Stimulated activated CD4-positive, alpha-beta T cell treated with anti-CD3 and anti-CD28 coated beads, Interleukin-1b, Interleukin-23, amount 100 ng/mL, for 24 hours (primary cell): Measurements from ENCODE around the gene ENOX1.

Experiments
- DNase-seq, 4 experiments: peaks; one replicate each; pipeline ENCODE4 v3.0.0-alpha.2; 2020; ENCODE audit warnings: low read depth in 4 of 4, low spot score in 1 of 4

Gene ENOX1

DNA sequence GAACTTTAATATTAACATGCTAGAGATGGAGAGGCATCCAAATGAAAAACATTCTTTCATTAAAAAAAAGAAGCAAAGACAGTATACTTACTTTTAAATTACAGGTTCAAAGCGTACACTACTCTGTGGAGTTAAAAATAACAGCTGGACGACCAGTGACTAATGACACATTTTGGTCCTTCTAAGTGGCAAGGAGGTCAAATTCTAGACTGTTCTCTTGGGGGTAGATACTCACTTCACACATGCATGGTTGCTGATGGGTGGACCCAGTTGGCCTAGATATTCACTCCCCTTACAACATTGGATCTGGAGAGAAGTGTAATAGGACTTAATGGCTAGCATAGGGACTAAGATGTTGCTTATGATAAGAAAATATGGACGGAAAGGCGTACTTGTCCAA is 461.1 kb downstream of the ENOX1 start:
- DNase-seq = no peak

DNA sequence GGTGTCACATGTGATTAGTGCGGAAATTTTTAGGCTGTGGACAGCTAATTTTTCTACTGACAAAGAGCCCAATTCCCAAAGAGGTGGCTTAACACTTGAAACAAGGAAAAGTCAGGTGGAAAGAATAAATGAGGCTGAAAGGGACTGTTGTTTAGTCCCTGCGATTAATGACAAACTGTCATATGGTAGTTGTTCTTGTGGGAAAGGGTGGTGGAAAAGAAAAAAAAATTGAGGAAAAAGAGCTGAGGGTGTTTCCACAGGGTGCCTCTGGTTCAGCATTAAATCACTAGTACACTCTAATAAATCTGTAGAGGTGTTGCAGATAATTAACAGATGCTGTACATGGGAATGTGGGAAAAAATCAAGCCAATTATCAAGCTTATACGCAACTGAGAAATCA is 462.6 kb downstream of the ENOX1 start:
- DNase-seq = no peak

DNA sequence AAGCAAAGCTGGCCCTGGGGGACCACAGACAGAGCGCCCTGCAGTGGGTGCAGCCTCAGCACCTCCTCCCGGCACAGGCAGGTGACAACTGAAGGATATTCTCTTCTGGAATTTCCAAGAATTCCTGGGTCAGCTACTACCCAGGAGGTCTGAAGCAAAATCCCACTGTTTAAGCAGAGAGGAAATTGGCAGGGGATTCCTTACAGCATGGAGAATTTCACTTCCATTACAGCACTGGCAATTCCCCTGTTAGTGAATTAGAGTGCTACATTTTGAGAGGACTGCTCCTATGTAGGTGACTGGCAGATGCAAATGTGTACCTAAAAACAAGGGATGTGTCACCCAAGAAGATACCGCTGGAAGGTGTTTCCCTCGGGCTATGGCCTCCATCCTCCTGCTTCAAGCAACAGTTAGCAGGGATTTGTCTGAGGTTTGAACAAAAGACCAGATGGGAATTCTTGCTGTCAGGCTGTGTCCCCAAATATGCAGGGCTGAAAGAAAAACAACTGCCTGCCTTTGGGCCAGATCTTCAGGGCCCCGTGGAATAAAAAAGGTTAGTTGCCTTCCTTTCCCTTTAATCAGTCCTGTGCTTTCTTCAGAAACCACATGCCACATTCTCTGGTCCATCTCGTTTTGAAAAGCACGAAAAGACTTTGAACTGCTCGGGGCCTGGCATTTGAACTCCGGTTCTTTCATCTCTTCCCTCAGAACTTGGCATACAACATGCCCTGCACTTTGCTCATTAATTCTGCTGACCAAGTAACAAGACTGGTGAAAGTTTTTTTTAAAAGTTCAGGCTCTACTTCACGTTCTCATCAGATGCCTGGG is 466.9 kb downstream of the ENOX1 start:
- DNase-seq = no peak

DNA sequence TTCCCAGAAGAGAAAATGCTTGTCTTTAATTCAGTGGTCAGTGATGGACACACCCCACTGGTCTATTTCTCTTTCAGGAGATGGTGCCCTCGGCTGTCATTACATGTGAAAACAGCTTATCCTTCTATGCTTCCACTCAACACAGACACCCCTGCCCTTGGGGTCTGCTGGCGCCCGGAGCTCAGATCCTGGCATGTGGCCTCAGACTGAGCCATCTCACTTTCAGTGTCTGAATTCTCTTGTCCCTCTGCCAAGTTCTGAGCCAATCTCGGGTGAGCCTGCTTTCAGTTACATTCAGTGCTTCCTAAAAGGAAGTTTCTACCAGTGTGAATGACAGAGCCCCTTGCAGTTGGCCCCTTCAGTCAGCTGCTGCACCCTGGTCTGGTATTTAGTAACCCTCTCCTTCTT is 469.8 kb downstream of the ENOX1 start:
- DNase-seq = no peak

DNA sequence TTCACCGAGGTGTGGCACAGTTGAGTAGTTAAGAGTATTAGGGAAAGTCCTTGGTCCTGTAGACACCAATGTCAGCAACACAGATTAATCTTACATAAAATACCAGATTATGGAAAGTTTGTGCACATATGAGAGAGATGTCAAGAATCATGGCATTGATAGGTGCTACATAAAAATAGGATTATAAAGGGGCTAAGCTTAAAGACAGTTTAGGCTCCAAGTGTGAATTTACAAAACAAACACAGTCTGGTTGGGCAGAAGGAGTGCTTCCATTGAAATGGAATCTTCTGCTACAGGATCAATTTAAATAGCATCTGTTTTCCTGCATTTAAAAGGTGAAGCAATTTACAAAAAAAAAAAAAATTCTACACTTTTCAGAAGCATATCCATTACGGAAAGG is 470.5 kb downstream of the ENOX1 start:
- DNase-seq = no peak

DNA sequence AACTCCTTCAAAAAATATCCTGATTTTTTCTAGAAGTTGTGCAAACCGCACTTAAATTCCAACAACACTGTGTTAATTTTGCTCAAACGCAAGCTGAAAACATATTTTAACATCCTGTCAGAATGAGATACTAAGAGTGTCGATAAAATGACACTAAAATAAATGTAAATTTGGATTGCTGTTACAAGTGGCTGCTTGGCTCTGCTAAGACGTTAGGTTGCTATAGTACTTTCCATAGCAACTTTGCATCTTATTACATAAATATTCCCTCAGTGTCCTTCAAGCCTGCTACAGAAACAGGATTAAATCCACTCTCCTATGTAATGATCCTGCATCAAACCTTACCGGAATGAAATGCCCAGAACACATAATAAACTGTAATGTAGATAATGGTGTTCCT is 471.2 kb downstream of the ENOX1 start:
- no peak for DNase-seq

DNA sequence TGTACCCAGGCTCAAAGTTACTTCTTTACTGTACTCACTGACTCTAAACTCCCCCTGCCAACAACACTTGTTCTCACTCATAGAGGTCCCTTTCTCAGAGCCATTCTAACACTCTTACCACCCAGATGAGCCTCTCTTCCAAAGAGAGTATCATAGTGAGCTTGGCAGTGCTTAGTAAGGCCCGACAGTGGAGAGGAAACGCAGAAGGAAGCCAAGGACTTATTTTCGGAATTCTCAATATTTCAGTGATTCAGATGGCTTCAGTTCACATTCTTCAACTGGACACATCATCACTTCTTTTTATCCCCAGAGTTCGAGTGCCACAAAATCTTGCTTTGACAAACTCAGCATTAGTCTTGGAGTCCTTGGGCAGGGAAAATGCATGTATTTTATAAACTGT is 477.5 kb downstream of the ENOX1 start:
- DNase-seq = no peak

DNA sequence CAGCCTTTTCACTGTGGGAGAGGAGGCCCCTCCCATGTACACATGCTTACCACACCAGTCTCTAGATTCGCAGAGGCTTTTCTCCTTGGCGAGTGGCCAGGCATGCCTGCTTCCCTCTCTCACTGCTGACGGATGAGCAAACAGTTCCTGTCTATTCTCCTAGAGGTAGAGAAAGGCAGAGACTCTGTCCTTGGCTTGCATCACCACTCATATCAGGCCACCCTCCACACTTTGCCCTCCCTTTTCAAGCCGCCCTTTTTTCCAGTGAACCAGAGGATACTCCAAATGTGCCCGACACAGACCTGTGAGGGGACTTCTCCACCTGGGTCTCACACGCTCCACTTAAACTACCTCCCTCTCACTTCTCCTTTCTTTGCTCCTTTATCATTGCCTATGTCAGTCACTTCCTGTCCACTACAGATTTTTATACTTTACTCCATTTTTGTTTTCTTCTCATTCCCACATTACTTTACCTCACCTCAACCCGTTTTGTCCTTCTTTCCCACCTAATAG is 478.8 kb downstream of the ENOX1 start:
- DNase-seq = no peak

DNA sequence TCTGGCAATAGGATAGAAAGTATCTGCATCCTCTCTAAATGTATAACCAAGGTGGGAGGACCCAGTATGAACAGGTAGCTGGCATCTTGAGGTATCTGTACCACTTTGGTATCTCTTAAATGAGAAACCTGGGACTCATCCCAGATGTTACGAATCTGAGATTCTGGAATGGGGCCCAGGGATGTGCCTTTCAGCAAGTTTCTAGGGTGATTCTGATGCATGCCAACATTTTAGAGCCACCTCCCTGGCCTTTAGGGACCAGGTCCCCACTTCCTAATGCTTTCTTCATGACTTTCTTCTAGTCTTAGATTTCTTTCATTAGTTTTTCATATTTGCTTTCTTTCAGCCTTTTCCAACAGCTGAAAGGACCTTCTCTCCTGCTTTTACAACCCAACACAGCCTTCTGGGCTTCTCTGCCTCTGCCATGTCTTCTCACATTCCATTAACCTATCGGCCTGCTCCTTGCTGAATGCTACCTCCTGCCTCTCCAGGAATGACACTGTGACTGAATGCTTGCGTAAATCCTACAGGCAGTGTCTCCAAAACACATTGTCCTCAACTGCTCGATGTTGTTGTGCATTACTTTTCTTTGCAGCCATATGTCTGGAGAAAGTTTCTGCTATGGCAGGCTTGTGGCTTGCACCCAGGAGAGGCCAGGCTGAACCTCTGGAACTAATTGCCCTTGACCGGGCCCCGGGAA is 479.4 kb downstream of the ENOX1 start:
- DNase-seq = no peak

DNA sequence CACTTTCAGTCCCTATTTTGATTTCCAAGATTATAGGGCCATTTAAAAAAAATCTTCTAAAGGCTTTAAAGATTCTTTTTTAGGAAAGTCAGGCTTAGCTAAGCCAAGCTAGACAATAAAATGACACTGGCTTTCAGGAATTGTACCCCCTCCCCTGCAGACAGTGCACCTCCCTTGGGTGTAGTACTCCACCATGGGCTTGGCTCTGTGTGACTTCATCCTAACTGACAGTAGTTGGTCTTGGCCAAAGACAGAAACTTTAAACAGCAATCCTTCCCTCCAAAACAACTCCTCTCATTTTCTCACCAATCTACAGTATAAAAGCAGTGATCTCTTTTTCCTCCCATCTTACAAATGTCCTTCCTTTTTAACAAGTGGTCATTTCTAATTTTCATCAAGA is 480.4 kb downstream of the ENOX1 start:
- no peak for DNase-seq

DNA sequence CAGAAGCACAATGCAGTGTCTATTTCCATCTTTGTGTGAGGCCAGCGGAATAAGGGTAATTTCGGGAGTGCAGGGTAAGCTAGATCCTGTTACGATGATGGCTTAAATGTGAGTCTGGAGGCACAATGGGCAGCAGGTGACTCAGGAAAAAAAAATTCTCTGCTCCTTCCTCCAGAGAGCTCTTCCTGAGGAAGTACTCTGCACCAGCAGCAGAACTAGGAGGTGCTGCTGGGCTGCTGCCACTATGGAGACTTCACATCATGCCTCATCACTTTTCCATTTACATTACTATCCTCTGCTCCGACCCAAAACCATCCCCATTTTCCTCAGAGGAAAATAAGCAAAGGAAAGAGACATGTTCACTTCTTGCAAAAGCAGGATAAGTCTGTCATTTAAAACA is 481.4 kb downstream of the ENOX1 start:
- DNase-seq = no peak

DNA sequence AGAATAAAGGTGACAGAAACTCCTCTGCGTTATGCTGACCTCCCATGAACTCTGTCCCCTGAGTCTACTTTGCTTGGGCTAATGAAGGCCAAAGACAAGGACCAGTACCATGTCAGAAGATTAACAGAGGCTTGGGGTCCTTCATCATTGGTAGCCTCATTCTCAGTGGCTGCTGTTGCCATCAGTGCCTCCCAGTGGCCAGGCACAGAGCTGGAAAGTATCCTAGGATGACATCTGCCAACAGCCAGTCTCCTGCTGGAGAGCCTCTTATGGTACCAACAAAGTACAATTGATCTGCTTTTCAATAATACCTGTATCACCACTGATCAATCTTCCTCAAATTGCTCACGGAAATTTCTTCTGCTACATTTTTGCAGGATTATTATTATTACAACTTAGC is 481.8 kb downstream of the ENOX1 start:
- DNase-seq = no peak

DNA sequence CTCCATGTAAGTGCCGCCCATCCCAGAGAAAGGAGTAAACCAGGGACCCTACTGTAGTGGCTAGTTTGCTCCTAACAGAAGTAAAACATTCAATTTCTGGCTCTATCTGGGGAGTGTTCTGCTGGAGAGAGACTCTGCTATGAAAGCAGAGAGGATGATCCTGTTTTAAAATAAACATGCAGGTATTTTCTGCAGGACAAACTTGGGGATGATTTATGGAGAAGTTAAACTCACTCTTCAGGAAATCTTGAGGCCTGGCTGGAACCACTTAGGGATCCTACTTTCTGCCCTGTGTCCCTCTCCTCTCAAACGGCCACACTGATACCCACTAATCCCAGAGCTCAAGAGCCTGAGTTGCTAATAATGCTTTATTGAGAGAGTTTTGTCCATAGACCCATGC is 482.3 kb downstream of the ENOX1 start:
- DNase-seq = no peak

DNA sequence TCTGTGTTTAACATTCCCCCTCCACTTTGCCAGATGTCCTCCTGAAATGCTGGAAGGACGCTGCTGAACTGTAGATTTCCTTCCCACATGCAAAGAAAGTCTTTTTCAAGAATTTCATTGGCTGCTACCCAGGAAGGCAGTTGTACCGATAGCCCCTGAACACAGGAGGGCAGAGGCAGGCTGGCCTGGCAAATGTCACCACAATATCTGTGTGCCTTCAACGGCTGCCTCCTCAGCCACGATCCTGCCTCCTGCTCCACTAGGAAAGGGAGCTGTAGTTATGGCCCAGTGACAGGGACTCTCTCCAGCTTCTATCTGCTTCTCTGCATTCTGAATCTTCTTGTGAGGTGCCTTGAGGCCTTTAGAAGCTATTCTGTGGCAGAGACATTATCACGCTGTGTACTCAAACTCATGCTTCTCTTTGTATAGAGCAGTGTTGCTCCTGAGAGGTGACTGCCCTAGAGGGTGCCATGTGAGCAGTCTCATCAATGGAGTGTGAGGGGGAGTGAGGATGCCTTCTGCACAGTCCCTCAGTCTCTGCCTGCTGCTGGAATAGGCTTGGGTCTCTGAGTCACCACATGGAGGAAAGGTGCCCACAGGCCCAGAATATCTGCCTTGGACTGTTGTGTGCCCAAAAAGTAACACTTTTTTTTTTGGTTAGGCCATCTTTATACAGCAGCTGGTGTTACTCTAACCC is 483.6 kb downstream of the ENOX1 start:
- no peak for DNase-seq

DNA sequence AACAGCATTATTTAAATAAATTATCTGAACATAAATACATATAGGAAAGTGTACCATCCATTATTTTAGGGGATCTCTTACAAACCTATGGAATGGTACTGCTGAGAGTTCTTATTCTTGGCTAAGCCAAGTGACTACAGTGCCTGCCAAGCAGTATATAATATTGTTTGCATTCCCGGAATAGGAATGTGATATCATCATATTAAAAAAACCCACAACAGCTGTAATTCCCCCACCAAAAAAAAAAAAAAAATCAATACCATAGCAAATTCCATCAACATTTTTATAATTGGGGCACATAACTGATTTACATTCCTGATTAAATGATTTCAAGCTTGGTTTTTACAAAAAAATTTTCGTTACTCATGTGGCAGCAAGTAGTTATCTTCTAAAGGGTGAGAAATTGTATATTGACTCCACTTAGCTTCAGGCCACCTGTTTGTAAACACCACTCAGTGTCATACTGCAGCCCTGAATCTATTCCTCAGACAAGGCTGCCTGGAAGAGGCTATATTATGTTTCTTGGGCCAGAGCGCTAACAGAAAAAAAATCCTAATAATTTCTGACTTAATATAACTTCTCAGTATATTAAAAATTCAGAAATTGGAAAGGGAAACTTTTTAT is 485.3 kb downstream of the ENOX1 start:
- no peak for DNase-seq

DNA sequence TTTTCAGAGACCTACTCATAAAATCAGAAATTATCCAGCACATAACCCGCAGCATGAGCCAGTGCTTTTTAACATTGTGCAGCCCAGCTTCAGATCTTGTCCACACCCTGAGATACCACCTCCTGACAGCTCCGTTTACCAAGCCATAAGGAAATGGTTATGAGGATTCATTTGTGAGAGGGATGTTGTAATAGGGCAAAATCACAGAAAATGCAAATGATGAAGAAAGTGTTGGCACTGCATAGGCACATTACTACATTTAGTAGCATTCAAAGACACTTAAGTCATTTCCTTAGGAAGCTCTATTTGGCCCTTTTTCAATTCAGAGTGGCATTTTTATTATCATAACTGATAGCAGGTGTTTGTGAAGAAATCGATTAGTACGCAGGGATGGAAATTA is 485.9 kb downstream of the ENOX1 start:
- no peak for DNase-seq

DNA sequence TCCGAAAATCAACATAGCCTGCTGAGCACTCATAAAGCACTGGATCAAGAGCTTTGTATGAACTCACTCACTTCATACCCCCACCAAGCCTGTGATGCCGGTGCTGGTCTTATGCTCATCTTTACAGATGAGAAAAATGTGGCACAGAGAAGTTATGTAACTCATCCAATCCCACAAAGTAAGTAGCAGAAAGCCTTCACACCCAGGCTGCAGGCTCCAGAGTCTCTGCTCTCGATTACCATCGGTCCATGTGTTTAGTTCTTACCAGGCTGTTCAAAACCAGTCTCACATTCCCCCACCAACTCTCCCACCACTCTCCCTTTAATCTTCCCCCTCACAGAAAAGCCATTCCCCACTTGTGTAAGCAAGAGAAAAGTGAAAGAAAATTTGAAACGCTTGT is 487.4 kb downstream of the ENOX1 start:
- DNase-seq = no peak

DNA sequence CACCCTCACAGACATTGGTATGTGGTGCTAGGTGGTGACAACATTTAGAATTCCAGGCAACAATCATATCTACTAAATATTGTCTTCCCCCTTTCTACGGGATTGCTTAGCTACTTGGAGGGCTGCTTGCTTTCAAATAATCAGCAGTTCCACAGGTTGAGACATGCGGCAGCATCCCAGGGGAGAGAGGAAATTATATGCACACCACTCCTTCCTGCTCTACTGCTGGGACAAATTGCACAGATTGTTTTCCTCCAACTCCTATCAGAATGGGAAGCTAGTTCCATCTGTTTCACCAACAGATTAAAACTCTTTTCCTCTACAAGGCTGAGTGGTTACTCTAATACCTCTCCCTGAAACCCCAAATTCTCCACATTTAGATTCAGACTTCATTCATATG is 488.0 kb downstream of the ENOX1 start:
- no peak for DNase-seq

DNA sequence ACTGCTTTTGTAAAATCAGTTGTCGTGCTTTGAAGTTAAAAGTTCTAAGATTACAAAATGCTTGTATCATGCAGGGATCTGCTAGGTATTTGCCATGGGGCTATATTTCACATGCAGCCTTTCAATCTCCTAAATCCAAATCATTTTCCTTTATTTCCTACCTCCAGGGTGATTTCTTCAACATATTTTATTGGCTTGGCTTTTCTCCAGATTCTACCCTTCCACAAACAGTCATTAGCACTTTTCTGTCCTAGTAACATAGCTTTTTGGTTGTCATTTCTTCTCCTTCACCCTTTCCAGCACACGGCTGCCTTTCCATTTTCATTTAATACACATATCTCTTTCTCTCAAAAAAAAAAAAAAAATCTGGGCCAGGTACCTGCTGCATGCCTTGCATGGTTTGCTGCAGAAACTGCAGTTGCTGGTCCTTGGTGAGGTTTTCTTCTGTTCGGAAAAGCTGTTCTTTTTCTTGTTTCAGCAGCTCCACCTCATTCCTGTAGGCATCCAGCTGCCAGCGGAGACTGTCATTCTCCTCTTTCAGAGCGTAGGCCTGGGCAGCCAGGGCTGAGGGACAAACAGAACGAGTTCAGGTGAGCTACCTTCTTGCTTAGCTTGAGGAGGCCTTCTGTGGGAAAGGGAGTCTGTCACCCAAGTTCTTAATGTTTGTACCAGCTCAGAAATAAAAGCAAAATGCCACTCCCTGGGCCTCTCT is 488.6 kb downstream of the ENOX1 start:
- no peak for DNase-seq

DNA sequence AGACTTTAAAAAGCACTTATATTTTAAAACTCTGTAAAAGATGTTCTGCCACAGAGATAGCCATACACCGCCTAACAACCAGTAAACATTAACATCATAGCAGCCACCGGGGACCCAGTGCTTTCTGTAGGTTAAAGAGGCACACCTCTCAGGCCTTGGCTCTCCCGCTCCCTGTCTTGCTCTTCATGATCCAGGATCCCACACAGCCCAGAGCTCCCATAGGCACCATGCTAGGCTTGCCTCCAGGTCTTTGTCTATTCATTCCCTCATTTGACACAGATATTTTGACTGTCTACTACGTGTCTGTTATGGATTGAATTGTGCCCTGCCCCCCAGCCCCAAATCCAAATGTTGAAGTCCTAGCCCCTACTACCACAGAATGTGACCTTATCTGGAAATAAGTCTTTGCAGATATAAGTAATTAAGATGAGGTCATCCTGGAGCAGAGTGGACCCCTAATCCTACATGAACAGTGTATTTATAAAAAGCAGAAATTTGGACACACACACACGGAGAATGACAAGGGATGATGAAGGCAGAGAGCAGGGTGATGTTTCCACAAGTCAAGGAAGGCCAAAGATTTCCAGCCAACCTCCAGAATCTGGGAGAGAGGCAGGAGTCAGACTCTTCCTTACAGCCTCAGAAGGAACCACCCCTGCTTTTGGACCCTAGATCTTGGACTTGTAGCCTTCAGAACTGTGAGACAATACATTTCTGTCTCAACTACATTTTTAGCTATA is 490.8 kb downstream of the ENOX1 start:
- no peak for DNase-seq
